ENCODE measurements around the gene MOCS2.

The MOCS2 gene

DNA sequence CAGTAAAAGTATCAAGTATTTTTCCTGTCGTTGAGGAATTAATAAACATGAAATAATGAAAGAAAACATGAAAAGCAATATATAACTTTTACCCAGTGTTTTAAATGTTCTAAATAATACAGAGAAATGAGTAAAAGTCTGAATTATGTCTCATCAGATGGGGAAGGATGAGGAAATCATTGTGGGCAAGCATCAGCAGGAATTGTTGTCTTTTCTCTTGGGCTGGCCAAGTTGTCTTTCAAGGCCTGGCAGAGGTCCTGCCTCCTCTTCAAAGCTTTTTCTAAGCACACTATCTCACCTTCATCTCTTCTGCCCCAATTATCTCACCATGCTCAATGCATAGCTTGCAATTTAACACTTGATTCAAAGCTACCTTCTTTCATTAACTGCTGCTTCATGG, 41.9 kb downstream of the MOCS2 start:
- Histone ChIP-seq H2AFZ (ENCODE audit: low read depth, low read length, severe bottlenecking) (no peak overlapping the region), H3K4me2 (ENCODE audit: low read depth, low read length, poor library complexity, severe bottlenecking) (no peak overlapping the region), H3K9ac (ENCODE audit: low read length) (no peak overlapping the region), H3K36me3 (ENCODE audit: low read length) (no peaks in the 10 kb centered on the region), H3K27me3 (ENCODE audit: low read length) (no peaks in the 10 kb centered on the region), H3K27ac (ENCODE audit: low read depth, low read length) (no peak overlapping the region), H3K9me2 (replicated peaks; ENCODE audit: insufficient read depth, low read length) (no peaks in the 10 kb centered on the region), H3K79me2 (ENCODE audit: insufficient read depth, low read length) (no peaks in the 10 kb centered on the region), H3F3A (ENCODE audit: insufficient read depth) (no peaks in the 10 kb centered on the region), H3K9me3 (ENCODE audit: insufficient read depth, low read length) (no peaks in the 10 kb centered on the region), H4K20me1 (ENCODE audit: low read depth, low read length) (no peaks in the 10 kb centered on the region), H3K4me3 (ENCODE audit: insufficient read depth, low read length, poor library complexity, severe bottlenecking) (no peak overlapping the region)
- TF ChIP-seq, protein P1, sequence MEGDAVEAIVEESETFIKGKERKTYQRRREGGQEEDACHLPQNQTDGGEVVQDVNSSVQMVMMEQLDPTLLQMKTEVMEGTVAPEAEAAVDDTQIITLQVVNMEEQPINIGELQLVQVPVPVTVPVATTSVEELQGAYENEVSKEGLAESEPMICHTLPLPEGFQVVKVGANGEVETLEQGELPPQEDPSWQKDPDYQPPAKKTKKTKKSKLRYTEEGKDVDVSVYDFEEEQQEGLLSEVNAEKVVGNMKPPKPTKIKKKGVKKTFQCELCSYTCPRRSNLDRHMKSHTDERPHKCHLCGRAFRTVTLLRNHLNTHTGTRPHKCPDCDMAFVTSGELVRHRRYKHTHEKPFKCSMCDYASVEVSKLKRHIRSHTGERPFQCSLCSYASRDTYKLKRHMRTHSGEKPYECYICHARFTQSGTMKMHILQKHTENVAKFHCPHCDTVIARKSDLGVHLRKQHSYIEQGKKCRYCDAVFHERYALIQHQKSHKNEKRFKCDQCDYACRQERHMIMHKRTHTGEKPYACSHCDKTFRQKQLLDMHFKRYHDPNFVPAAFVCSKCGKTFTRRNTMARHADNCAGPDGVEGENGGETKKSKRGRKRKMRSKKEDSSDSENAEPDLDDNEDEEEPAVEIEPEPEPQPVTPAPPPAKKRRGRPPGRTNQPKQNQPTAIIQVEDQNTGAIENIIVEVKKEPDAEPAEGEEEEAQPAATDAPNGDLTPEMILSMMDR (IDR thresholded peaks at IDR 0.05; ENCODE audit: insufficient read depth, low read length, poor library complexity, severe bottlenecking) = no peak
- TF ChIP-seq EZH2phosphoT487 (conservative IDR thresholded peaks at IDR 0.05; ENCODE audit: low read length) = no peak

GRCh38 chr5:53066088-53066487, 43.5 kb downstream of the MOCS2 start:
- Histone ChIP-seq H3K4me2 (ENCODE audit: low read depth, low read length, poor library complexity, severe bottlenecking) (no peak overlapping the region), H3K4me3 (ENCODE audit: insufficient read depth, low read length, poor library complexity, severe bottlenecking) (no peak overlapping the region), H4K20me1 (ENCODE audit: low read depth, low read length) (no peaks in the 10 kb centered on the region), H3K79me2 (ENCODE audit: insufficient read depth, low read length) (no peaks in the 10 kb centered on the region), H3F3A (ENCODE audit: insufficient read depth) (no peaks in the 10 kb centered on the region), H3K27me3 (ENCODE audit: low read length) (no peaks in the 10 kb centered on the region), H3K27ac (ENCODE audit: low read depth, low read length) (no peak overlapping the region), H2AFZ (ENCODE audit: low read depth, low read length, severe bottlenecking) (no peak overlapping the region), H3K9ac (ENCODE audit: low read length) (no peak overlapping the region), H3K9me2 (replicated peaks; ENCODE audit: insufficient read depth, low read length) (no peaks in the 10 kb centered on the region), H3K9me3 (ENCODE audit: insufficient read depth, low read length) (no peaks in the 10 kb centered on the region), H3K36me3 (ENCODE audit: low read length) (no peaks in the 10 kb centered on the region)
- TF ChIP-seq, protein P1 (IDR thresholded peaks at IDR 0.05; ENCODE audit: insufficient read depth, low read length, poor library complexity, severe bottlenecking) = no peak
- TF ChIP-seq EZH2phosphoT487 (conservative IDR thresholded peaks at IDR 0.05; ENCODE audit: low read length) = no peak

GRCh38 chr5:53063791-53064190, 45.8 kb downstream of the MOCS2 start:
- no peaks in the 10 kb centered on the region for H3K9me2 ChIP-seq (replicated peaks; ENCODE audit: insufficient read depth, low read length)
- no peaks in the 10 kb centered on the region for H3K79me2 ChIP-seq (ENCODE audit: insufficient read depth, low read length)
- H3K9me3 ChIP-seq (ENCODE audit: insufficient read depth, low read length) = no peaks in the 10 kb centered on the region
- no peaks in the 10 kb centered on the region for H4K20me1 ChIP-seq (ENCODE audit: low read depth, low read length)
- no peaks in the 10 kb centered on the region for H3K36me3 ChIP-seq (ENCODE audit: low read length)
- H3F3A ChIP-seq (ENCODE audit: insufficient read depth) = no peaks in the 10 kb centered on the region
- no peak overlapping the region for H3K4me3 ChIP-seq (ENCODE audit: insufficient read depth, low read length, poor library complexity, severe bottlenecking)
- no peak overlapping the region for H3K4me2 ChIP-seq (ENCODE audit: low read depth, low read length, poor library complexity, severe bottlenecking)
- no peak for TF ChIP-seq EZH2phosphoT487 (conservative IDR thresholded peaks at IDR 0.05; ENCODE audit: low read length)
- TF ChIP-seq, protein P1 (IDR thresholded peaks at IDR 0.05; ENCODE audit: insufficient read depth, low read length, poor library complexity, severe bottlenecking) = no peak
- H3K27me3 ChIP-seq (ENCODE audit: low read length) = no peaks in the 10 kb centered on the region
- H3K27ac ChIP-seq (ENCODE audit: low read depth, low read length) = no peak overlapping the region
- H2AFZ ChIP-seq (ENCODE audit: low read depth, low read length, severe bottlenecking) = no peak overlapping the region
- no peak overlapping the region for H3K9ac ChIP-seq (ENCODE audit: low read length)
